Measurements from ENCODE around the gene CLCA1.

Gene CLCA1

GRCh38 chr1:86468501-86468977 lies at the start of gene CLCA1:
Gene CLCA1 (plus strand): TSS chr1:86468927. CDS start chr1:86468972, 45 bp downstream.
- Histone ChIP-seq H3K27me3 (ENCODE audit: control insufficient read depth in 1 of 2, insufficient read depth in 2 of 2, low read length in 2 of 2) (no peaks in the 10 kb centered on the region), H3K4me3 (ENCODE audit: low read length in 2 of 2) (no peak within 1 kb of the TSS), H3K9ac (ENCODE audit: low read length in 2 of 2) (no peak within 1 kb of the TSS), H3K27ac (ENCODE audit: low read length) (no peak within 1 kb of the TSS), H3K36me3 (ENCODE audit: control insufficient read depth in 2 of 2, insufficient read depth in 2 of 2, low read length in 2 of 2) (no peaks in the 10 kb centered on the region), H3K4me1 (ENCODE audit: control insufficient read depth, insufficient read depth, low read length) (no peaks in the 10 kb centered on the region), H3K9me3 (ENCODE audit: control insufficient read depth in 2 of 2, low read length in 2 of 2) (no peaks in the 10 kb centered on the region)

- no peak overlapping the region for H3K9ac ChIP-seq (ENCODE audit: low read length in 2 of 2)
- H3K27me3 ChIP-seq (ENCODE audit: control insufficient read depth in 1 of 2, insufficient read depth in 2 of 2, low read length in 2 of 2), result no peaks in the 10 kb centered on the region
- no peaks in the 10 kb centered on the region for H3K9me3 ChIP-seq (ENCODE audit: control insufficient read depth in 2 of 2, low read length in 2 of 2)
- H3K4me3 ChIP-seq (ENCODE audit: low read length in 2 of 2), result no peak overlapping the region
- H3K27ac ChIP-seq (ENCODE audit: low read length), result no peak overlapping the region
- H3K4me1 ChIP-seq (ENCODE audit: control insufficient read depth, insufficient read depth, low read length), result no peaks in the 10 kb centered on the region
- H3K36me3 ChIP-seq (ENCODE audit: control insufficient read depth in 2 of 2, insufficient read depth in 2 of 2, low read length in 2 of 2), result no peaks in the 10 kb centered on the region
These were observed 49.3 kb upstream of the CLCA1 start for GRCh38 chr1:86419277-86419903.

GRCh38 chr1:86421601-86422280 lies 47.0 kb upstream of the CLCA1 start:
- no peak overlapping the region for H3K9ac ChIP-seq (ENCODE audit: low read length in 2 of 2)
- no peaks in the 10 kb centered on the region for H3K4me1 ChIP-seq (ENCODE audit: control insufficient read depth, insufficient read depth, low read length)
- H3K36me3 ChIP-seq (ENCODE audit: control insufficient read depth in 2 of 2, insufficient read depth in 2 of 2, low read length in 2 of 2), result no peaks in the 10 kb centered on the region
- H3K27ac ChIP-seq (ENCODE audit: low read length), result no peak overlapping the region
- no peaks in the 10 kb centered on the region for H3K27me3 ChIP-seq (ENCODE audit: control insufficient read depth in 1 of 2, insufficient read depth in 2 of 2, low read length in 2 of 2)
- no peak overlapping the region for H3K4me3 ChIP-seq (ENCODE audit: low read length in 2 of 2)
- no peaks in the 10 kb centered on the region for H3K9me3 ChIP-seq (ENCODE audit: control insufficient read depth in 2 of 2, low read length in 2 of 2)

GRCh38 chr1:86423473-86423872 lies 45.3 kb upstream of the CLCA1 start:
- no peak overlapping the region for H3K27ac ChIP-seq (ENCODE audit: low read length)
- H3K27me3 ChIP-seq (ENCODE audit: control insufficient read depth in 1 of 2, insufficient read depth in 2 of 2, low read length in 2 of 2), result no peaks in the 10 kb centered on the region
- H3K9me3 ChIP-seq (ENCODE audit: control insufficient read depth in 2 of 2, low read length in 2 of 2), result no peaks in the 10 kb centered on the region
- no peaks in the 10 kb centered on the region for H3K36me3 ChIP-seq (ENCODE audit: control insufficient read depth in 2 of 2, insufficient read depth in 2 of 2, low read length in 2 of 2)
- no peak overlapping the region for H3K9ac ChIP-seq (ENCODE audit: low read length in 2 of 2)
- no peaks in the 10 kb centered on the region for H3K4me1 ChIP-seq (ENCODE audit: control insufficient read depth, insufficient read depth, low read length)
- H3K4me3 ChIP-seq (ENCODE audit: low read length in 2 of 2), result no peak overlapping the region

GRCh38 chr1:86423873-86424272 lies 44.9 kb upstream of the CLCA1 start, which contains the start of gene CLCA2:
Gene CLCA2 (plus strand): TSS chr1:86424171. CDS start chr1:86424248, 77 bp downstream.
- no peaks in the 10 kb centered on the region for H3K27me3 ChIP-seq (ENCODE audit: control insufficient read depth in 1 of 2, insufficient read depth in 2 of 2, low read length in 2 of 2)
- H3K9me3 ChIP-seq (ENCODE audit: control insufficient read depth in 2 of 2, low read length in 2 of 2), result no peaks in the 10 kb centered on the region
- H3K4me3 ChIP-seq (ENCODE audit: low read length in 2 of 2), result no peak within 1 kb of the TSS
- no peak within 1 kb of the TSS for H3K9ac ChIP-seq (ENCODE audit: low read length in 2 of 2)
- no peaks in the 10 kb centered on the region for H3K36me3 ChIP-seq (ENCODE audit: control insufficient read depth in 2 of 2, insufficient read depth in 2 of 2, low read length in 2 of 2)
- no peak within 1 kb of the TSS for H3K27ac ChIP-seq (ENCODE audit: low read length)
- H3K4me1 ChIP-seq (ENCODE audit: control insufficient read depth, insufficient read depth, low read length), result no peaks in the 10 kb centered on the region

GRCh38 chr1:86429122-86429725 lies 39.5 kb upstream of the CLCA1 start:
- Histone ChIP-seq H3K4me1 (ENCODE audit: control insufficient read depth, insufficient read depth, low read length) (no peaks in the 10 kb centered on the region), H3K9ac (ENCODE audit: low read length in 2 of 2) (no peak overlapping the region), H3K36me3 (ENCODE audit: control insufficient read depth in 2 of 2, insufficient read depth in 2 of 2, low read length in 2 of 2) (no peaks in the 10 kb centered on the region), H3K9me3 (ENCODE audit: control insufficient read depth in 2 of 2, low read length in 2 of 2) (no peaks in the 10 kb centered on the region), H3K27me3 (ENCODE audit: control insufficient read depth in 1 of 2, insufficient read depth in 2 of 2, low read length in 2 of 2) (no peaks in the 10 kb centered on the region), H3K4me3 (ENCODE audit: low read length in 2 of 2) (no peak overlapping the region), H3K27ac (ENCODE audit: low read length) (no peak overlapping the region)

- no peak overlapping the region for H3K4me3 ChIP-seq (ENCODE audit: low read length in 2 of 2)
- no peak overlapping the region for H3K27ac ChIP-seq (ENCODE audit: low read length)
- H3K27me3 ChIP-seq (ENCODE audit: control insufficient read depth in 1 of 2, insufficient read depth in 2 of 2, low read length in 2 of 2), result no peaks in the 10 kb centered on the region
- no peaks in the 10 kb centered on the region for H3K4me1 ChIP-seq (ENCODE audit: control insufficient read depth, insufficient read depth, low read length)
- H3K36me3 ChIP-seq (ENCODE audit: control insufficient read depth in 2 of 2, insufficient read depth in 2 of 2, low read length in 2 of 2), result no peaks in the 10 kb centered on the region
- no peak overlapping the region for H3K9ac ChIP-seq (ENCODE audit: low read length in 2 of 2)
- H3K9me3 ChIP-seq (ENCODE audit: control insufficient read depth in 2 of 2, low read length in 2 of 2), result no peaks in the 10 kb centered on the region
These were observed 38.9 kb upstream of the CLCA1 start for GRCh38 chr1:86429835-86430234.

- no peaks in the 10 kb centered on the region for H3K27me3 ChIP-seq (ENCODE audit: control insufficient read depth in 1 of 2, insufficient read depth in 2 of 2, low read length in 2 of 2)
- H3K4me3 ChIP-seq (ENCODE audit: low read length in 2 of 2), result no peak overlapping the region
- no peak overlapping the region for H3K27ac ChIP-seq (ENCODE audit: low read length)
- no peak overlapping the region for H3K9ac ChIP-seq (ENCODE audit: low read length in 2 of 2)
- H3K36me3 ChIP-seq (ENCODE audit: control insufficient read depth in 2 of 2, insufficient read depth in 2 of 2, low read length in 2 of 2), result no peaks in the 10 kb centered on the region
- no peaks in the 10 kb centered on the region for H3K9me3 ChIP-seq (ENCODE audit: control insufficient read depth in 2 of 2, low read length in 2 of 2)
- no peaks in the 10 kb centered on the region for H3K4me1 ChIP-seq (ENCODE audit: control insufficient read depth, insufficient read depth, low read length)
These were observed 38.4 kb upstream of the CLCA1 start for GRCh38 chr1:86430376-86430775.

GRCh38 chr1:86434059-86434458 lies 34.7 kb upstream of the CLCA1 start:
- Histone ChIP-seq H3K4me1 (ENCODE audit: control insufficient read depth, insufficient read depth, low read length) (no peaks in the 10 kb centered on the region), H3K36me3 (ENCODE audit: control insufficient read depth in 2 of 2, insufficient read depth in 2 of 2, low read length in 2 of 2) (no peaks in the 10 kb centered on the region), H3K9me3 (ENCODE audit: control insufficient read depth in 2 of 2, low read length in 2 of 2) (no peaks in the 10 kb centered on the region), H3K4me3 (ENCODE audit: low read length in 2 of 2) (no peak overlapping the region), H3K27ac (ENCODE audit: low read length) (no peak overlapping the region), H3K9ac (ENCODE audit: low read length in 2 of 2) (no peak overlapping the region), H3K27me3 (ENCODE audit: control insufficient read depth in 1 of 2, insufficient read depth in 2 of 2, low read length in 2 of 2) (no peaks in the 10 kb centered on the region)

GRCh38 chr1:86435327-86435726 lies 33.4 kb upstream of the CLCA1 start:
- H3K4me1 ChIP-seq (ENCODE audit: control insufficient read depth, insufficient read depth, low read length), result no peaks in the 10 kb centered on the region
- H3K27me3 ChIP-seq (ENCODE audit: control insufficient read depth in 1 of 2, insufficient read depth in 2 of 2, low read length in 2 of 2), result no peaks in the 10 kb centered on the region
- H3K4me3 ChIP-seq (ENCODE audit: low read length in 2 of 2), result no peak overlapping the region
- no peak overlapping the region for H3K9ac ChIP-seq (ENCODE audit: low read length in 2 of 2)
- no peak overlapping the region for H3K27ac ChIP-seq (ENCODE audit: low read length)
- no peaks in the 10 kb centered on the region for H3K36me3 ChIP-seq (ENCODE audit: control insufficient read depth in 2 of 2, insufficient read depth in 2 of 2, low read length in 2 of 2)
- no peaks in the 10 kb centered on the region for H3K9me3 ChIP-seq (ENCODE audit: control insufficient read depth in 2 of 2, low read length in 2 of 2)

GRCh38 chr1:86436041-86436440 lies 32.7 kb upstream of the CLCA1 start:
- no peak overlapping the region for H3K9ac ChIP-seq (ENCODE audit: low read length in 2 of 2)
- H3K27ac ChIP-seq (ENCODE audit: low read length), result no peak overlapping the region
- H3K4me3 ChIP-seq (ENCODE audit: low read length in 2 of 2), result no peak overlapping the region
- H3K27me3 ChIP-seq (ENCODE audit: control insufficient read depth in 1 of 2, insufficient read depth in 2 of 2, low read length in 2 of 2), result no peaks in the 10 kb centered on the region
- no peaks in the 10 kb centered on the region for H3K9me3 ChIP-seq (ENCODE audit: control insufficient read depth in 2 of 2, low read length in 2 of 2)
- H3K4me1 ChIP-seq (ENCODE audit: control insufficient read depth, insufficient read depth, low read length), result no peaks in the 10 kb centered on the region
- H3K36me3 ChIP-seq (ENCODE audit: control insufficient read depth in 2 of 2, insufficient read depth in 2 of 2, low read length in 2 of 2), result no peaks in the 10 kb centered on the region

All from stomach smooth muscle (tissue), 2 donors.